Superior temporal gyrus (tissue), 1 donor: ENCODE measurements around the gene LINGO3.

ENCODE experiments used
- DNase-seq: peaks from one replicate; pipeline ENCODE4 v3.0.0-alpha.2; 2016; ENCODE audit errors: extremely low spot score

The LINGO3 gene

GRCh38 chr19:2266183-2266993 is 41.6 kb downstream of the LINGO3 start:
- peak; percentile 62 for DNase-seq

GRCh38 chr19:2261438-2262172 is 46.3 kb downstream of the LINGO3 start:
- no peak for DNase-seq

- DNase-seq = no peak
Measured at GRCh38 chr19:2260341-2260805, 47.6 kb downstream of the LINGO3 start.

GRCh38 chr19:2259336-2259735 is 48.6 kb downstream of the LINGO3 start:
- no peak for DNase-seq
